ENCODE data around the gene DEF6.
A peak's percentile ranks its signal among the peaks of the same experiment; 100 is the strongest.
"Not testable (repeated sequence)": the region's sequence is repeated elsewhere in the genome, so short reads cannot be mapped to it uniquely, and the experiment has no call there.

DEF6 gene

DNA sequence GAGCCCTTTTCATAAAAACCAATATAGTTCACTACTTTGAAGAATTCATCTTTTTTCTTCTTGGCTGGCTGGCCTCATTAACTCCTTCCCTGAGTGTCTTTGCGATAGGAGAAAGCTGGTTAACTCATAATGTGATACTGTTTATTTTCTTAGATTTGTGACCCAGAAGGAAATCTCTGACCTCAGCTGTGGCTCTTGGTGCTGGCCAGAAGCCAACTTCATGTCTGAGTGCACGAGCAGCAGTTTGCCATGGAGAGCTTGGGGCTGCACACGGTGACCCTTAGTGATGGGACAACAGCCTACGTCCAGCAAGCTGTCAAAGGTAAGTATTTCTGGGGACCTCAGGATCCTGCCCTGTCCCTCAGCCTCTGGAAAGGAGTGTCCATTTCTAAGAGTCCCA is 16.7 kb upstream of the DEF6 start:
- DNase-seq, result no peak

DNA sequence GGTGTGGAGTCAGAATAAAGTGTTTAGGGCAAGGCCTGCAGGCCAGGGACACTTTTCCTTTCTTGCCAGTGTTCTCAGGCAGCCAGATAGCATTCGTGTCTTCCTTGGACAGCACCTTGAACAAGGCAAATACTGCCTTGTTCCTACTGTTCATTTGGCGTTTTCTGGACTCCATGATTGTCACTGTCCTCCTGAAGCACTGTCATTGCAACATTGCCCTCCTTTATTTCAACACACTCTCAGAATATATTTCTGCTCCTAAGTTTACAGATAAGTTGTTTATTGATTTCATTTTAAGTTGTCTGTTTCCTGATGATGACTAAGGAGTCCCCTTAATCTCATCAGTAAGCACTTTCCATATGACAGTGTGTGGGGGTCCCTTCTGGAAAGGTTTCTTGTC is 15.1 kb upstream of the DEF6 start:
- no peak for DNase-seq

DNA sequence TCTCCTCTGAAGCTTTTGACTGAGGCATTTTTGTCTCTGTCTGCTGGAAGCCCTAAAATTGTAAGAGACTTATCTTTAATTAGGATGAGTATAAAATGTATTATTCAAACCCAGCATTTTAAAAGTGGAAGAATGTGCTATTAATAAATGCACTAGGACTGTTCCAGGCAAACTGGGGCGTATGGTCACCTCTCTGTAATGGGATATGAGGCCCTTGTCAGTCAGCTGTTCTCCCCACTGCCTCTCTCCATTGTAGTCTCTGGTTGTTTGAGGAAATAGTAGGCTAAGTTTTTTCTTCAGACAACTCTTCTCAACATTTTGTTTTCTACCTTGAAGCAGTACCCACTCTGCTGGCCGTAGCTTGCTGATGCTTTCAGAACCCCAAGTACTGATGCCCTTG is 14.3 kb upstream of the DEF6 start:
- DNase-seq, result no peak

DNA sequence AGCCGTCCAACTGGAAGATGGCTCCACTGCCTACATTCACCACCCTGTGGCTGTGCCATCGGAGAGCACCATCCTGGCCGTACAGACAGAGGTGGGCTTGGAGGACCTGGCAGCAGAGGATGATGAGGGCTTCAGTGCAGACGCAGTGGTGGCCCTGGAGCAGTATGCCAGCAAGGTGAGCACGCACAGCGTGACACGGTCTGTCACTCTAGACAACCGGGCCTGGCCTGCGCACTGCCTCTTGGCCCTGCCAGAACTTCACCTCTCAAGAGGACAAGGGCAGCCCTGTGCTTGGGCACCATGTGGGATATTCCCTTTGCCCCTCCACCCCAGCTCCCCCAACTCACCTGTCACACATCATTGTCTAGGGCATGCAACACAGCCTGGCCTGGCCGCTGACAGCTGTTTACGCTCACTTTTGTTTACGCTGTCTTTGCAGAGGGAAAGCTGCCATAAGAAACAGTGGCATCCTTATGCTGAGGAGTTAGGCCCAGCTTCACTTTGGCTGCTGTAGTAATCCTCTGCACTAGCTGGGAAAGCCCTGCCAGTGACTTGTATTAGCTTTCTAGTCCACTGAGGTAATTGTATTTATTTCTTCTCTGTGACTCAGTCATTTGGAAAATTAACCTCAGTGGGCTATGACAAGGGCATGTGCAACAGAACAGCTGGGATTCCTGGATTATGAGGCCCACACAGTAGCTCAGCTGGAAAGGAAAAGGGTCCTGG is 9.8 kb upstream of the DEF6 start:
- DNase-seq, result no peak

DNA sequence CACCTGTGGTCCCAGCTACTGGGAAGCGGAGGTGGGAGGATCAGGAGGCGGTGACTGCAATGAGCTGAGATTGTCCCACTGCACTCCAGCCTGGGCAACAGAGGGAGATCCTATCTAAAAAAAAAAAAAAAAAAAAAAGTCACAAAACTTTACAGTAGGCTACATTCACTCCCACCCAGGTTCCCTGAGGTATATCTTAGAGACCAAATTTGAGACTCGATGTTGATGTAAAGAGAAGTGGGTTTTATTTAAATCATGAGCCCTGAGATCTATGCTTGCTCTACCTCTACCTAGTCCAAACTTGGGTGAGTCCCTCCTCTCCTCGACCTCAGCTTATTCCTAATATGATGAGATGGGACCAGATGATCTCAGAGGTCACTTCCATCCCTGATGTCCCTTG is 8.8 kb upstream of the DEF6 start:
- no peak for DNase-seq

DNA sequence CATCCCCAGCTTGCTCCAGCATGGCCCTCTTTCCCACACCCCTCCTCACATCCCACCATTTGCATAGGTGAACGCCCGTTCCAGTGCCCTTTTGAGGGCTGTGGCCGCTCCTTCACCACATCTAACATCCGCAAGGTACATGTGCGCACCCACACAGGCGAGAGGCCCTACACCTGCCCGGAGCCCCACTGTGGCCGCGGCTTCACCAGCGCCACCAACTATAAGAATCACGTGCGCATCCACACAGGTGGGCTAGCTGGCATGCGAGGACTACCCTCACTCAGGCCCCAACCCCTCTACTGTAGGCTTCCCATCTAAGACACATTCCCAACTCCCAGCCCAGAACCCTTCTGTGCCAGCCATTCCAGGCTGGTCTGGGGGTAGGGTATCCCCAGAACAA is 6.1 kb upstream of the DEF6 start:
- DNase-seq, result no peak

DNA sequence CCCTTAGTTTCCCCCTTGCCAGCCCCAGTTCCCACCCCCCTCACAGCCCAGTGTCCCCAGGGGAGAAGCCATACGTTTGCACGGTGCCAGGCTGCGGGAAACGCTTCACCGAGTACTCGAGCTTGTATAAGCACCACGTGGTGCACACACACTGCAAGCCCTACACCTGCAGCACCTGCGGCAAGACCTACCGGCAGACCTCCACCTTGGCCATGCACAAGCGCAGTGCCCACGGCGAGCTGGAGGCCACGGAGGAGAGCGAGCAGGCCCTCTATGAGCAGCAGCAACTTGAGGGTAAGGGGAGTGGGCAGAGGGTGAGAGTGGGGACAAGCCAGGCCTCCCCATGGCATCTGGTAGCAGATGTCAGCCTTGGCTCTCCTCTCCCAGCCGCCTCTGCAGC is 5.1 kb upstream of the DEF6 start:
- no peak for DNase-seq

DNA sequence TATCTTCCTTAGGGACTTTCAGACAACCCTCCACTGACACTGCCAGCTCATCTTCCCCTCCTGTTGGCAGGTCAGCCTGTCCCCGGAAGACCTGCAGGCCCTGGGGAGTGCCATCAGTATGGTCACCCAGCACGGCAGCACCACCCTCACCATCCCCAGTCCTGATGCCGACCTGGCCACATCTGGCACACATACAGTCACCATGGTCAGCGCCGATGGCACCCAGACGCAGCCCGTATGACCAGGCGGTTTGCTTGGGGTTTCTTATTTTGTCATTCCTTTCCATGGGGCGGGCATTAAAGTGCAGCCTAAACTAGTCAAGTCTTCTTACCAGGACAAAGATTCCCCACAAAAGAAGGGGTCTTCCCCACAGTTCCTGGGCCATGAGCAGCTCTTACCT is 3.9 kb upstream of the DEF6 start:
- DNase-seq, result no peak

DNA sequence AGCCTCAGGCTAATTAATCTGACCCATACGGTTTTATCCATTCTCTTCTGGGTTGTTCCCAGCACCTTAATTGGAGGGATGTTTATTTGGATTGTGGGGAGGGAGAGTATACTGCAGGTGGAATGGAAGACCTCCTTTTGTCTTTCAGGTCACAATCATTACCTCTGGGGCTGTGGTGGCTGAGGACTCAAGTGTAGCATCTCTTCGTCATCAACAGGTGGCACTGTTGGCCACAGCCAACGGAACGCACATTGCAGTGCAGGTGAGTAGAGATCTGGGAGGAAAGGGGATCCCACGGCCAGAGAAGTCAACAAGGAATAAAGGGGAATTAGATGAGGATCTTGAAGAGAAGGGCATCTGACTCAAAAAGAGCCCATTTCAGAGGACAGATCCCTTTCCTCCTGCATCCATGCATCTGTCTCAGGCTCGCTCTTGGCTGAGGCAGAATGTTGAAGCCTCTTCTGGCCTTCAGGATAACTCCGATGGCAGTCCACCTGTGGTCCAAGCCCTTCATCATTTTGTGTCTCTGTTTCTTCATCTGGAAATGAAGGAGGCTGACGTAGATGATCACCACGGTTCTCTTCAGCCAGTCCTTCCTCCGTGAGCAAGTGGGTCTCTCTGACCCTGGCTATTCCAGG is 3.2 kb upstream of the DEF6 start:
- peak; percentile 70 for DNase-seq

DNA sequence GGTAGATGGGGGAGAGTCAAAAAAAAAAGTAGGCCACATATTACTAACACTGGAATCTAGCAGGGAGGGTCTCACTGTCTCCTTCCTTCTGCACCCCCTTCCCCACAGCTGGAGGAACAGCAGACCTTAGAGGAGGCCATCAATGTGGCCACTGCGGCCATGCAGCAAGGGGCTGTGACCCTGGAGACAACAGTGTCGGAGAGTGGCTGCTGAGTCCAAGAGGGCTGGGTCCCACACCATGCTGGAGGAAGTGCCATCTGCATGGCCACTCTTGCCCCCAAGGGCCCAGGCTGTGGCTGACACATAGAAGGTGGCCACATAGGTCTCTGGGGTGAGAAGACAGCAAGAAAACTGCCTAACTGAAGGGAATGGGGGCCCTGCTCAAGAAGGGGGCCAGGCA is 2.6 kb upstream of the DEF6 start:
- no peak for DNase-seq

DNA sequence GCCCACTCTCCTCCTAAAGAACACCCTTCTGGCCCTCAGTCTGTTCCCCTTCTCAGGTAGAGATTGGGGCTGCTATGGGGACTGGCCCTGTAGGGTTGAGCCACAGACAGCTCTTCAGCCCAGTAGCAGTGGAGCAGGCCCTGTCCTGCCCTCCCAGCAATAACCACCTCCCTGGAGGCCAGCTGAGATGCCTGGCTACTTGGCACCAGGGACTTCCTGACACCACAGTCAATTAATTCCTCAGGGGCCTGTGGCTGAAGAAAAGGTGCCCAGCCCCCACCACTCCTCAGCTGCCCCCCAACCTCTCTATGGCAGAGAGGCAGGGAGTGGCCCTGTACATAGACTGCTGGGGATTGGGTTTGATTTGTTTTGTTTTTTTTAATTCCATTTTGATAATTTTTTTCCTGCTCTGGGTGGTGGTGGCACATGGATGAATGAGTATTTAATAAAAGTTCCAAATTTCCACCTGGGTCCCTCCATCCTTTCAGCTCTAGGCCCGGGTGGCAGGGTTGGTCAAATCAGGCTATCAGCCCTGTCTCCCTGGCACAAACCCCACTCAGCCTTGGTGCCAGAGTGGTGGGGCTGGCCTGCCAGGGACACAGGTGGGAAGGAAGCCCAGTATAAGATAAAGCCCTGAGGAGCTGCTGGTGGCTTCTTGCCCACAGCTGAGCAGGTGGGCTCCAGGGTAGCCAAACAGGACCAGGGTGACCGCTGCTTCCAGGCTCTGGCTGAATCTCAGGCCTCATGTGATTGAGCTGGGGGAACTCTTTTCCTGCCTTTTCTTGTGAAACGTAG is 1.9 kb upstream of the DEF6 start:
- DNase-seq, result no peak

DNA sequence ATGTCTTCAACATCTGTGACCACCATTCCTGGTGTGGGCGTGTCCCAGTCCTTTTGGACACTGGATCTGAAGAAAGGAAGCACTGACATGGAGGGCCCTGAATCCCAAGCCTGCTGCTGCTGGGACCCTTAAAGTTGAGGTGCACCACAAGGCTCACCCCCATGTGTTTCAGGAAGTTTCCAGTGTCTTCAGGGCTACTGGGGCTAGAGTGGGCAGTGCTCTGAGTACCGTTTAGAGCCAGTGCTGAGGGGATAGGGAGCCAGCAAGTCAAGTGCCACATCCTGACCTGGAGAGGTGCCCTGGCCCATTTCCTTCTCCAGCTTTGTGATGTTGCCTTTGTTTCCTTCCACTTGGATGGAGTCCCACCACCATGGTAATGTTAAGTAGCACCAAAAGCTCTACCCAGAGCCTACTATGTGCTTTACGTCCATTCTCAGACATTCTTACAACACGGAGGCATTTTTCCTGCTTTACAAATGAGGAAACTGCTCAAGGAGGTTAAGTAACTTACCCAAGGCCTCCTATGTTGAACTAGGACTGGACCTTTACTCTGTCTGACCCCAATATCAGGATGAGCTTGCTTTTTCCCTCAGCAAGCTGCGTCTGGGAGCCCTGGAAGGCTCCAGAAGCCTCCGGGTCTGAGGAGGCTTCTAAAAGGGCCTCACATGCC is 552 bp upstream of the DEF6 start:
- DNase-seq, result no peak

DNA sequence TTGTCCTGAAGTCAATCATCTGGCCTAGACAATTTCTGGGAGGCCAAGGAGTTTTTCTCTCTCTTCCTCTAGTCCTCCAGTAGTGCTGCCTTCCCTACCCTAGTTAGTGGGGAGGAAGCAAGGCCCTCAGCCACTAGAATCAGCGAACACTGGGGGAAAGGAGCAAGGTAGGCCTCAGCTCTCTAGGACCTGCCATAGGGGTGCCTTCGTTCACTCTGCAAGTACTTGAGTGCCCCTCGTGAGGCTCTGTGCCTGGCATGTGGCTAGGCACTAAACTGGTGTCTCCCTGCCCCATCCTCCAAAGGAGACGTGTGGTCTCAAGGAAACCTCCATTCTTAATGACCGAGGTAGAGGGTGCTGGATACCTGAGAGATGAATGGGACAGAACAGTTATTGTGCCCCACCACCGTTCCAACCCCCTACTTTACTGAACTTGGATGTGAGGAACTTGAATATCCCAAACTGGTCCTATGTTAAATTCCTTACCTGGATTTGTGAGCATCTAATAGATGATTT is 1.1 kb downstream of the DEF6 start:
- no peak for DNase-seq

DNA sequence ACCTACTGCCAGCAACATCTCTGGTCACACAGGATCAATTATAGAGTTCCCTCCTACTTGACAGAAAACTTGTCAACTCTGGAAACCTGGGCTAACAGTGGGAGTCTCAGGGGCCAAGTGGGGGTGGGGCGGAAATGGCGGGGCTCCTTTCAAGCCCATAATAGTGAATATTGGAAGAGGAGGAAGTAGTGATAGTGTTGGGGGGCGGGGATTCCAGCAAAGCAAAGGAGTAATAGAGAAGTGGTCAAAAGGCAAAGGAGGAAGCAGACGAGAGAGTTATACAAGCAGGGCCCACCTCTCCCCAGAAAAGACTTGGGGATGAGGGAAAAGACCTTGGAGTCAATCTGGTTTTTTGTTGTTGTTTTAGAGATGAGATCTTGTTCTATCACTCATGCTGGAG is 2.1 kb downstream of the DEF6 start:
- peak; percentile 45 for DNase-seq

DNA sequence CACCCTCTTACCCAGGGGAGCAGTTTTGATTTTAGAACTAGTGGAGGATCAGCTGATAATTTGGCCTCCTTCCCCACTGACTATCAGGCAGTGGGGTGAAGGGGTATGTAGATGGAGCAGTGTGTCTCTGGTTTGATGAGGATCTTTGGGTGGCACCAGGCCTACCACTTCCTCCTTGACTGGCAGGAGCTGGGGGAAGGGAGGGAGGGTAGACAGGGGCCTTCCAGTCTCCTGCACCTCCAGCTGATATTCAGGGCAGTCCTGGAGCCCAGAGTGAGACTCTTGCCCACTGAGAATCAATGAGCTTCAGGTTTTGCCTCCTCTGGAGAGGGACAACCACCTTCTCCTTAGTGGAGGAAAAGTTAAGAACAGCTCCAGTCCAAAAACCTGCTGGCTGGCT is 3.2 kb downstream of the DEF6 start:
- DNase-seq, result peak; percentile 72

DNA sequence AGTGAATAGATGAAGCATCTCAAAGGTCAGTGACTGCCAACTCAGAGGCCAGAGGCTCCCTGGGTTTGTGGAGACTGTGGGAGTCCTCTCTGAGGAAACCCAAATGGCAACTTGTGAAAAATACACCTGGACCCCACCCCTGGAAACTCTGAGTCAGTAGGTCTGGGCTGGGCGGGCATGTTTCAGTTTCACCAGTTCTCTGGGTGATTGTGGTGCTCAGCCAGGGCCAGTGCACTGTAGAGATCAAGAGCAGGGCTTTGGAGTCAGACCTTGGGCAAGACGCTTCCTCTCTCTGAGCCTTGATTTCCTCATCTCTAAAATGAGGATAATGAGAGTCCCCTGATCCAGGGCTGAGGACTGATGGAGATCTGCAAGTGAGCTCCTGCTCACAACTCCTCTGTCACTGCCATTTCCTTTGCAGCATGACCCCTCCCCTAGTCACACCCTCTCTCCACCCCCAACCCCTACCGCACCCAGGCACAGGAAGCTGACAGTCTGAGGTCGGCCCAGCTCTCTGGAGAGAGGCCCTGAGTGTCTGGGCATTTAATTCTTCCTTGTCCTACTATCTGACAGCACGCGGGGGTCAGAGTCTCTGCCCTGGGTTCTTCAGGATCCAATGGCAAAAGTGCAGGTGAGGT is 5.1 kb downstream of the DEF6 start:
- DNase-seq, result peak; percentile 90

DNA sequence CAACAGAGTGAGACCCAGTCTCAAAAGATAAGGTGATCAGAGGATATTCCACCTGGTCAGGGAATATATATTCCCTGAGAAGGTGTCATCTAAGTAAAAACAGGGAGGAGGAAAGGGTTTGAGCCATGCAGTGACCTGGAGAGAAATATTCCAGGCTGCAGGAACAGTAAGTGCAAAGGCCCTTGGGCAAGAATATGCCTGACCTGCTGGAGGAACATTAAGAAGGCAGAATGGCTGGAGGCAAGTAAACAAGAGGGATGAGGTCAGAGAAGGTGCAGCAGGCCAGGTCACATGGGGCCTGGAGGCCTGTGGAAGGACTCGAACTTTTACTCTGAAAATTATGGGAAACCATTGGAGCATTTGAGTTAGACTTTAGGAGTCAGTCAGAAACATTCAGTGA is 6.7 kb downstream of the DEF6 start:
- DNase-seq, result no peak

DNA sequence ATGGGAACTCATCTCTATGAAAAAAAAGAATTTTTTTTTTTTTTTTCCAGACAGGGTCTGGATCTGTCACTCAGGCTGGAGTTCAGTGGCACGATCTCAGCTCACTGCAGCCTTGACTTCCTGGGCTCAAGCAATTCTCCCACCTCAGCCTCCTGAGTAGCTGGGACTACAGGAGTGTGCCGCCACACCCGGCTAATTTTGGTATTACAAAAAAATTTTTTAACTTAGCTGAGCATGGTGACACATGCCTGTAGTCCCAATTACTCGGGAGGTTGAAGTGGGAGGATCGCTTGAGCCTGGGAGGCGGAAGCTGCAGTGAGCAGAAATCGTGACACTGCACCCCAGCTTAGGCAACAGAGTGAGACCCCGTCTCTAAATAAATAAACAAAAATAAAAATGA is 7.5 kb downstream of the DEF6 start:
- DNase-seq, result peak; percentile 51

DNA sequence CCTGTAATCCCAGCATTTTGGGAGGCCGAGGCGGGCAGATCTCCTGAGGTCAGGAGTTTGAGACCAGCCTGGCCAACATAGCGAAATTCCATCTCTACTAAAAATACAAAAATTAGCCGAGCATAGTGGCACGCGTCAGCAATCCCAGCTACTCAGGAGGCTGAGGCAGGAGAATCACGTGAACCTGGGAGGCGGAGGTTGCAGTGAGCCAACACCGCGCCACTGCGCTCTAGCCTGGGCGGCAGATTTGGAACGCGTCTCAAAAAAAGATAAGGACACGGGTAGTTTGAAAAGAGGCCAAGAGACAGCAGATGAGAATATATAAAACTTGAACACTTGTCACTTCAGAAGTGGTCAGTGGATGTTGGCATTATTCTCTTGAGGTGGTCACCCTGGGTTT is 9.5 kb downstream of the DEF6 start:
- DNase-seq, result not testable (repeated sequence)

DNA sequence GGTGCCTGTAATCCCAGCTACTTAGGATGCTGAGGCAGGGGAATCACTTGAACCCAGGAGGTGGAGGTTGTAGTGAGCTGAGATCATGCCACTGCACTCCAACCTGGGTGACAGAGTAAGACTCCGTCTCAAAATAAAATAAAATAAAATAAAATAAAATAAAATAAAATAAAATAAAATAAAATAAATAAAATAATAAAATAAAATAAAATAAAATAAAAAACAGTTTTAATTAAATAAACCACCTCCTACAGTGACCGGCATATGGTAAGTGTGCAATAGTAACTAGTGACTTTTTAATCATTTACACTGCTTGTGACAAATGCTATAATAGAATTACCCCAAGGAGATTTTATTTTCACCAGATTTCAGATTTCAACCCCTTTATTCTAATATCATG is 10.9 kb downstream of the DEF6 start:
- DNase-seq, result not testable (repeated sequence)

DNA sequence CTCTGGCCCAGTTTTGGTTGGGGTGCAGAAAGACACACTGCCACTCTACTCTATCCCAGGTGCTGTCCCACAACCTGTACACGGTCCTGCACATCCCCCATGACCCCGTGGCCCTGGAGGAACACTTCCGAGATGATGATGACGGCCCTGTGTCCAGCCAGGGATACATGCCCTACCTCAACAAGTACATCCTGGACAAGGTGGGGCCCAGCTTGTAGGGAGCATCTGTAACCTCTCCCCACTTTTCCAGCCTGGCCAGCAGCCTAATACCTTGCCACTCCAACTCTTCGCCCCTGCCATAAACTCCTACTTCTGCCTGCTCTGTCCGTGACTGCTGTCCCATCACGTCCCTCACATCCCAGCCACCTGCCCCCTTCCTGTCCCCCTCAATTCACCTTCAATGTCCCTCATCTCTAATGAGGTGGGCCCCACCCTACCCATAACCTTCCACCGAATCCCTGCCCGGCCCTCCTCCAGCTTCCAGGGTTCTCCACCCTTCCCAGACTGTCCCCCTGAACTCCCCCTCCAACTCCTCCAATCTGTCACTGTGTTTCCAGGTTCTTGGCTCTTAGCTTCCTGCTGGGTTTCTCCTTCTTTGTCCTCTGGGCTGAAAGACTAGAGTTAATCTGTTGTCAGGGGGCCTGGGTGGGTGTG is 12.1 kb downstream of the DEF6 start:
- DNase-seq, result no peak

DNA sequence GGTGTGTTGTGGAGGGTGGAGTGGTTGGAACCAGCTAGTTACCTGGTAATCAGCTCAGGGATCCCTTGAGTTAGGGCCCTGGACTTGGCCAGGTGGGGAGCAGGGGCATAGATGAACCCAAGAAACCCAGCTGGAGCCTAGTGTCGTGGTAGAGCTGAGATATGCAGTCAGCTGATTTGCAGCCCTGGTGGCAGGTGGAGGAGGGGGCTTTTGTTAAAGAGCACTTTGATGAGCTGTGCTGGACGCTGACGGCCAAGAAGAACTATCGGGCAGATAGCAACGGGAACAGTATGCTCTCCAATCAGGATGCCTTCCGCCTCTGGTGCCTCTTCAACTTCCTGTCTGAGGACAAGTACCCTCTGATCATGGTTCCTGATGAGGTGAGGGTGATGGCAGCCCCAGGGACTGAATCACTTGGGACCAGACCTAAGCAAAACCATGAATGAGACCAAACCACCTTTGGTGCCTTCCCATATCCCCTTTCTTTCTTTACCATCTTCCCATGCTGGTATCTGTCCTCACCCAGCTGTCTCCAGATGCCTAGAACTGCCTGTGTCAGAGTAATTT is 12.7 kb downstream of the DEF6 start:
- no peak for DNase-seq

Data from CD4-positive, alpha-beta T cell treated with Interleukin-17A for 1 hour (primary cell).